Measurements from ENCODE around the gene CD48. TPM values are rescaled to one million over a fixed set of nuclear protein-coding genes. Genes with fewer than 3 reads are reported as not detected.
A peak's percentile ranks its signal among the peaks of the same experiment; 100 is the strongest.
"Not testable (repeated sequence)": the region's sequence is repeated elsewhere in the genome, so short reads cannot be mapped to it uniquely, and the experiment has no call there.

The CD48 gene
- total and polyA plus RNA-seq, 2 donors: 157 to 208 TPM

DNA sequence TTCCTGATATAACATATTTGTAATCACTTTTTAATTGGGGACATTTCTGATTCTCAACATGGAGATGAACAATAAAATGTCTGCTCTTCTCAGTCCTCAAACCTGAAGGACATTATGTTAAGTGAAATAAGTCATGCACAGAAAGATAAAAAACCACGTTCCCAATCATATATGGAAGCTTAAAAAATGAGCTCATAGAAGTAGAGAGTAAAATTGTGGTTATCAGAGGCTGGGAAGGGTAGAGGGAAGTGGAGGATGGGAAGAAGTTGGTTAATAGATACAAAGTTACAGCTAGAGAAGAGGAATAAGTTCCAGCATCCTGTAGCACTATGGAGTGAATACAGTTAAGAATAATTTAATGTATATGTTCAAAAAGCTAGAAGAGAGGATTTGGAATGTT lies 1.5 kb upstream of the CD48 start:
- WGBS: 29% methylated on average over 1 of the region's 1 CpG
- Histone ChIP-seq H3K27ac (ENCODE audit: low read depth in 1 of 2, low read length in 1 of 2) (peak overlapping the region; percentile 95 to 97), H3K4me3 (ENCODE audit: low read length in 2 of 2) (no peak overlapping the region), H3K9me3 (ENCODE audit: control insufficient read depth in 2 of 2, insufficient read depth in 1 of 2, low read length in 1 of 2) (no peaks in the 10 kb centered on the region), H3K27me3 (ENCODE audit: control insufficient read depth in 2 of 2, insufficient read depth in 1 of 2, low read length in 1 of 2) (no peaks in the 10 kb centered on the region), H3K36me3 (ENCODE audit: control insufficient read depth in 2 of 2, insufficient read depth in 2 of 2, low read length in 1 of 2) (peaks cover 0 to 11% of the 10 kb centered on the region in 2 donors), H3K4me1 (ENCODE audit: control insufficient read depth in 2 of 2, insufficient read depth in 2 of 2, low read length in 2 of 2) (peaks cover 41 to 65% of the 10 kb centered on the region in 2 donors)
- DNase-seq (ENCODE audit: low read depth in 6 of 9, low spot score in 9 of 9): no peak

DNA sequence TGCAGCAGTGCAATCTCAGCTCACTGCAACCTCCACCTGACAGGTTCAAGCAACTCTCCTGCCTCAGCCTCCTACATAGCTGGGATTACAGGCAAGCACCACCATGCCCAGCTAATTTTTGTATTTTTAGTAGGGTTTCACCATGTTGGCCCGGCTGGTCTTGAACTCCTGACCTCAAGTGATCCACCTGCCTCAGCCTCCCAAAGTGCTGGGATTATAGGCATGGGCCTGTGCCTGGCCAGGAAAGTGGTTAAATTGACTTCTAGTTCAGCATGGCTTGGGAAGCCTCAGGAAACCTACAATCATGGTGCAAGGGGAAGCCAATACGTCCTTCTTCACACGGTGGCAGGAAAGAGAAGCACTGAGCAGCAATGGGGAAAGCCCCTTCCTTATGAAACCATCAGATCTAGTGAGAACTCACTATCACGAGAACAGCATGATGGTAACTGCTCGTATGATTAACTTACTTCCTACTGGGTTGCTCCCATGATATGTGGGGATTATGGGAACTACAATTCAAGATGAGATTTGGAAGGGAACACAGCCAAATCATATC lies 981 bp upstream of the CD48 start:
- not testable (repeated sequence) for H3K9me3 ChIP-seq (ENCODE audit: control insufficient read depth in 2 of 2, insufficient read depth in 1 of 2, low read length in 1 of 2); H3K27me3 ChIP-seq (ENCODE audit: control insufficient read depth in 2 of 2, insufficient read depth in 1 of 2, low read length in 1 of 2)
- 43% methylated on average over 5 of the region's 5 CpGs for WGBS
- peak overlapping the region; percentile 95 to 97 for H3K27ac ChIP-seq (ENCODE audit: low read depth in 1 of 2, low read length in 1 of 2)
- H3K4me3 ChIP-seq (ENCODE audit: low read length in 2 of 2): peak overlapping the region in 1 of 2 donors; percentile 89
- H3K36me3 ChIP-seq (ENCODE audit: control insufficient read depth in 2 of 2, insufficient read depth in 2 of 2, low read length in 1 of 2): peaks cover 0 to 14% of the 10 kb centered on the region in 2 donors
- peaks cover 46 to 68% of the 10 kb centered on the region in 2 donors for H3K4me1 ChIP-seq (ENCODE audit: control insufficient read depth in 2 of 2, insufficient read depth in 2 of 2, low read length in 2 of 2)
- peak in 3 of 9 donors; percentile 41 to 77 (median 51) for DNase-seq (ENCODE audit: low read depth in 6 of 9, low spot score in 9 of 9)

- 5% methylated on average over 2 of the region's 2 CpGs for WGBS
- peak overlapping the region; percentile 88 to 89 for H3K4me3 ChIP-seq (ENCODE audit: low read length in 2 of 2)
- peak overlapping the region; percentile 95 to 97 for H3K27ac ChIP-seq (ENCODE audit: low read depth in 1 of 2, low read length in 1 of 2)
- H3K27me3 ChIP-seq (ENCODE audit: control insufficient read depth in 2 of 2, insufficient read depth in 1 of 2, low read length in 1 of 2): no peaks in the 10 kb centered on the region
- peaks cover 51 to 62% of the 10 kb centered on the region in 2 donors for H3K4me1 ChIP-seq (ENCODE audit: control insufficient read depth in 2 of 2, insufficient read depth in 2 of 2, low read length in 2 of 2)
- DNase-seq (ENCODE audit: low read depth in 6 of 9, low spot score in 9 of 9): no peak
- peaks cover 0 to 16% of the 10 kb centered on the region in 2 donors for H3K36me3 ChIP-seq (ENCODE audit: control insufficient read depth in 2 of 2, insufficient read depth in 2 of 2, low read length in 1 of 2)
- no peaks in the 10 kb centered on the region for H3K9me3 ChIP-seq (ENCODE audit: control insufficient read depth in 2 of 2, insufficient read depth in 1 of 2, low read length in 1 of 2)
Measured at GRCh38 chr1:160711276-160711601, 383 bp downstream of the CD48 start.

DNA sequence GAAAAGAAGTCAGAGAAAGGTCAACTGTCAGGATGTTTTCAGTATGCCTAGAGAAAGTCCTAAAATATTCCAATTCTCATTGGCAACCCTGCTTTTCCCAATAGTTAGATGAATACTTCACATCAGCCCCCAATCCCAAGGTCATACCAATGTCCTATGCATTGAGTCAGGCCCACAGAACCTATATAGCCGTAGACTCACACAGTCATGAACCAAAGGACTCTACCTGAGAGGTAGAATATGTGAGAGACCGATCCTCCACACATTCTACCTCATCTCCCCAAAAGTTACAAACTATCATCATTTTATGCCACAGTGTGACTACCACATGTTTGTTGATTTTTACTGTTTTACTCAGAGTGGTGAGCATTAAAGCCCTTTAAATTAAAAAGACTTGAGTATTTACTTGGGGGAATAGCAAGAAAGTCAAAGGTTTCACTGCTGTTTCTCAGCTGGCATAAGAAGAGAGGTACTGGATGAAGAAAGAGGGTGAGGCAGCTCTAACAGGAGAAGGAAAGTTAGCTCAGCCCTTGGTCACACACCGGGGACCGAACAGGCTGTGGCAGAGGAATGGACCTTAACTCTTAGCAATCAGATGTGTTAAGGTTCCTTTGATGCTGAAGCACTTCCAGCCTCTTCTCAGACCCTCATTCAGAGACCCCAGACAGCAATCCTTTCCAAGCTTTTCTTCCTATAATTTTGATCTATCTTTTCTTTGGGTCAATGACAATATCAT lies 937 bp downstream of the CD48 start:
- Histone ChIP-seq H3K36me3 (ENCODE audit: control insufficient read depth in 2 of 2, insufficient read depth in 2 of 2, low read length in 1 of 2) (peaks cover 0 to 18% of the 10 kb centered on the region in 2 donors), H3K27me3 (ENCODE audit: control insufficient read depth in 2 of 2, insufficient read depth in 1 of 2, low read length in 1 of 2) (no peaks in the 10 kb centered on the region), H3K4me3 (ENCODE audit: low read length in 2 of 2) (peak overlapping the region; percentile 88 to 89), H3K27ac (ENCODE audit: low read depth in 1 of 2, low read length in 1 of 2) (peak overlapping the region; percentile 95 to 97), H3K9me3 (ENCODE audit: control insufficient read depth in 2 of 2, insufficient read depth in 1 of 2, low read length in 1 of 2) (no peaks in the 10 kb centered on the region), H3K4me1 (ENCODE audit: control insufficient read depth in 2 of 2, insufficient read depth in 2 of 2, low read length in 2 of 2) (peaks cover 51 to 66% of the 10 kb centered on the region in 2 donors)
- WGBS: 57% methylated on average over 4 of the region's 4 CpGs
- no peak for DNase-seq (ENCODE audit: low read depth in 6 of 9, low spot score in 9 of 9)

GRCh38 chr1:160709715-160710114 lies 1.9 kb downstream of the CD48 start:
- peak overlapping the region; percentile 64 to 95 for H3K27ac ChIP-seq (ENCODE audit: low read depth in 1 of 2, low read length in 1 of 2)
- H3K9me3 ChIP-seq (ENCODE audit: control insufficient read depth in 2 of 2, insufficient read depth in 1 of 2, low read length in 1 of 2): no peaks in the 10 kb centered on the region
- no peak for DNase-seq (ENCODE audit: low read depth in 6 of 9, low spot score in 9 of 9)
- H3K4me3 ChIP-seq (ENCODE audit: low read length in 2 of 2): peak overlapping the region; percentile 88 to 89
- peaks cover 0 to 24% of the 10 kb centered on the region in 2 donors for H3K36me3 ChIP-seq (ENCODE audit: control insufficient read depth in 2 of 2, insufficient read depth in 2 of 2, low read length in 1 of 2)
- no peaks in the 10 kb centered on the region for H3K27me3 ChIP-seq (ENCODE audit: control insufficient read depth in 2 of 2, insufficient read depth in 1 of 2, low read length in 1 of 2)
- peaks cover 48 to 70% of the 10 kb centered on the region in 2 donors for H3K4me1 ChIP-seq (ENCODE audit: control insufficient read depth in 2 of 2, insufficient read depth in 2 of 2, low read length in 2 of 2)
- WGBS: 79% methylated on average over 1 of the region's 1 CpG

GRCh38 chr1:160708801-160709200 lies 2.8 kb downstream of the CD48 start:
- H3K27me3 ChIP-seq (ENCODE audit: control insufficient read depth in 2 of 2, insufficient read depth in 1 of 2, low read length in 1 of 2): no peaks in the 10 kb centered on the region
- no peak for DNase-seq (ENCODE audit: low read depth in 6 of 9, low spot score in 9 of 9)
- H3K27ac ChIP-seq (ENCODE audit: low read depth in 1 of 2, low read length in 1 of 2): peak overlapping the region; percentile 28 to 75
- WGBS: 65% methylated on average over 4 of the region's 4 CpGs
- H3K4me1 ChIP-seq (ENCODE audit: control insufficient read depth in 2 of 2, insufficient read depth in 2 of 2, low read length in 2 of 2): peaks cover 47 to 70% of the 10 kb centered on the region in 2 donors
- peaks cover 5 to 30% of the 10 kb centered on the region in 2 donors for H3K36me3 ChIP-seq (ENCODE audit: control insufficient read depth in 2 of 2, insufficient read depth in 2 of 2, low read length in 1 of 2)
- peak overlapping the region; percentile 88 to 89 for H3K4me3 ChIP-seq (ENCODE audit: low read length in 2 of 2)
- H3K9me3 ChIP-seq (ENCODE audit: control insufficient read depth in 2 of 2, insufficient read depth in 1 of 2, low read length in 1 of 2): no peaks in the 10 kb centered on the region

- peak in 1 of 9 donors; percentile 50 for DNase-seq (ENCODE audit: low read depth in 6 of 9, low spot score in 9 of 9)
- H3K4me3 ChIP-seq (ENCODE audit: low read length in 2 of 2): peak overlapping the region; percentile 88 to 89
- WGBS: 74% methylated on average over 4 of the region's 4 CpGs
- peaks cover 49 to 66% of the 10 kb centered on the region in 2 donors for H3K4me1 ChIP-seq (ENCODE audit: control insufficient read depth in 2 of 2, insufficient read depth in 2 of 2, low read length in 2 of 2)
- H3K9me3 ChIP-seq (ENCODE audit: control insufficient read depth in 2 of 2, insufficient read depth in 1 of 2, low read length in 1 of 2): no peaks in the 10 kb centered on the region
- no peaks in the 10 kb centered on the region for H3K27me3 ChIP-seq (ENCODE audit: control insufficient read depth in 2 of 2, insufficient read depth in 1 of 2, low read length in 1 of 2)
- H3K36me3 ChIP-seq (ENCODE audit: control insufficient read depth in 2 of 2, insufficient read depth in 2 of 2, low read length in 1 of 2): peaks cover 8 to 36% of the 10 kb centered on the region in 2 donors
- H3K27ac ChIP-seq (ENCODE audit: low read depth in 1 of 2, low read length in 1 of 2): peak overlapping the region; percentile 64 to 77
Measured at GRCh38 chr1:160708118-160708517, 3.5 kb downstream of the CD48 start.

GRCh38 chr1:160707236-160708064 lies 4.2 kb downstream of the CD48 start:
- Histone ChIP-seq H3K36me3 (ENCODE audit: control insufficient read depth in 2 of 2, insufficient read depth in 2 of 2, low read length in 1 of 2) (peaks cover 8 to 36% of the 10 kb centered on the region in 2 donors), H3K27me3 (ENCODE audit: control insufficient read depth in 2 of 2, insufficient read depth in 1 of 2, low read length in 1 of 2) (no peaks in the 10 kb centered on the region), H3K9me3 (ENCODE audit: control insufficient read depth in 2 of 2, insufficient read depth in 1 of 2, low read length in 1 of 2) (no peaks in the 10 kb centered on the region), H3K4me3 (ENCODE audit: low read length in 2 of 2) (peak overlapping the region; percentile 88 to 89), H3K4me1 (ENCODE audit: control insufficient read depth in 2 of 2, insufficient read depth in 2 of 2, low read length in 2 of 2) (peaks cover 43 to 59% of the 10 kb centered on the region in 2 donors), H3K27ac (ENCODE audit: low read depth in 1 of 2, low read length in 1 of 2) (peak overlapping the region; percentile 47 to 77)
- 58% methylated on average over 8 of the region's 8 CpGs for WGBS
- DNase-seq (ENCODE audit: low read depth in 6 of 9, low spot score in 9 of 9): peak in 2 of 9 donors; percentile 30 to 59
